SK-N-SH (cell line): ENCODE results near the gene PAPPA2. TPM values are rescaled to one million over a fixed set of nuclear protein-coding genes. Genes with fewer than 3 reads are reported as not detected.

Experiments
- CTCF ChIA-PET: fragments of 300-600, 350-600 bp; formaldehyde crosslinking; extraction: SDS; loops from one replicate; lab custom pipeline; 2021; lab: Yijun Ruan, JAX
- POLR2A ChIA-PET: fragments of 350-600 bp; sonication (Branson Sonifier 250); formaldehyde crosslinking; extraction: SDS; loops from one replicate; lab custom pipeline; 2020; ENCODE audit warnings: antibody characterized with exemption, inconsistent platforms; lab: Yijun Ruan, JAX
- DNase-seq: peaks from one replicate; pipeline ENCODE4 v3.0.0; 2012
- H2AFZ ChIP-seq: fragments of 200-600 bp; sonication (generic); 2 replicates; pipeline ENCODE4 v1.8.1; 2016; ENCODE audit warnings: antibody characterized with exemption, mild to moderate bottlenecking, low read depth
- H3F3A ChIP-seq: fragments of 200-600 bp; sonication (generic); replicated peaks from 2 replicates; pipeline ENCODE3; 2016; ENCODE audit warnings: antibody characterized with exemption, mild to moderate bottlenecking; ENCODE audit not compliant: insufficient read depth
- H3K27ac ChIP-seq, 2 experiments: fragments of 200-500 bp in 1 of 2; fragments of 200-600 bp in 1 of 2; sonication (Bioruptor generic) in 1 of 2; sonication (generic), shearing (Covaris generic) in 1 of 2; 2 replicates each; pipeline versions ENCODE4 v1.5.1 to v1.6.1; 2014 to 2016; ENCODE audit warnings: low read depth in 2 of 2, inconsistent platforms in 1 of 2, low read length in 1 of 2, mild to moderate bottlenecking in 1 of 2, mixed read lengths in 1 of 2
- H3K27me3 ChIP-seq: fragments of 200-600 bp; sonication (generic), shearing (Covaris generic); 2 replicates; pipeline ENCODE4 v1.6.1; 2016; ENCODE audit warnings: mixed run types; ENCODE audit not compliant: insufficient read depth
- H3K36me3 ChIP-seq, 2 experiments: fragments of 200-500 bp in 1 of 2; fragments of 200-600 bp in 1 of 2; sonication (Bioruptor generic) in 1 of 2; sonication (generic) in 1 of 2; replicated peaks in 1 of 2; 2 replicates each; pipeline versions ENCODE3 to v1.5.1; 2014 to 2016; ENCODE audit warnings: low read length in 1 of 2, mild to moderate bottlenecking in 1 of 2; ENCODE audit not compliant: insufficient read depth in 2 of 2, control insufficient read depth in 1 of 2
- H3K4me1 ChIP-seq, 2 experiments: fragments of 200-500 bp in 1 of 2; fragments of 200-600 bp in 1 of 2; sonication (Bioruptor generic) in 1 of 2; sonication (generic), shearing (Covaris generic) in 1 of 2; 2 replicates each; pipeline versions ENCODE4 v1.5.1 to v1.6.1; 2014 to 2016; ENCODE audit warnings: low read depth in 1 of 2, low read length in 1 of 2, mixed run types in 1 of 2; ENCODE audit not compliant: insufficient read depth in 2 of 2, control insufficient read depth in 1 of 2
- H3K4me2 ChIP-seq: fragments of 200-600 bp; sonication (generic), shearing (Covaris generic); 2 replicates; pipeline ENCODE4 v1.6.1; 2017; ENCODE audit warnings: mixed run types
- H3K4me3 ChIP-seq, 2 experiments: fragments of 200-500 bp in 1 of 2; fragments of 200-600 bp in 1 of 2; sonication (Bioruptor generic) in 1 of 2; sonication (generic), shearing (Covaris generic) in 1 of 2; 2 replicates each; pipeline versions ENCODE4 v1.5.1 to v1.8.1; 2014 to 2016; ENCODE audit warnings: low read depth in 2 of 2, inconsistent platforms in 1 of 2, low read length in 1 of 2, mild to moderate bottlenecking in 1 of 2, mixed read lengths in 1 of 2, moderate library complexity in 1 of 2
- H3K79me2 ChIP-seq: fragments of 200-600 bp; sonication (generic); 2 replicates; pipeline ENCODE4 v1.8.1; 2017; ENCODE audit warnings: mild to moderate bottlenecking; ENCODE audit not compliant: insufficient read depth
- H3K9ac ChIP-seq: fragments of 200-600 bp; sonication (generic); 2 replicates; pipeline ENCODE4 v1.6.1; 2017; ENCODE audit warnings: mixed run types
- H3K9me2 ChIP-seq: fragments of 200-600 bp; sonication (generic); 2 replicates; pipeline ENCODE4 v1.6.1; 2017; ENCODE audit warnings: mixed run types
- H3K9me3 ChIP-seq: fragments of 200-600 bp; sonication (generic); 2 replicates; pipeline ENCODE4 v1.6.1; 2017; ENCODE audit warnings: mixed run types, mild to moderate bottlenecking, moderate library complexity
- H4K20me1 ChIP-seq: fragments of 200-600 bp; sonication (generic); 2 replicates; pipeline ENCODE4 v1.6.1; 2017; ENCODE audit warnings: mild to moderate bottlenecking, mixed run types; ENCODE audit not compliant: insufficient read depth
- CTCF ChIP-seq: fragments of 200-600 bp; sonication (generic); IDR thresholded peaks from 2 replicates; pipeline ENCODE4 v1.6.1; 2017; ENCODE audit warnings: antibody characterized with exemption, mild to moderate bottlenecking, moderate library complexity
- FOXM1 ChIP-seq: IDR thresholded peaks from 2 replicates; pipeline ENCODE4 v1.4.0; 2012; ENCODE audit warnings: low read depth, mild to moderate bottlenecking
- GATA2 ChIP-seq: sonication (generic); formaldehyde crosslinking; IDR thresholded peaks from 2 replicates; pipeline ENCODE4 v1.5.0; 2020; ENCODE audit warnings: mild to moderate bottlenecking, missing genetic modification reagents
- JUND ChIP-seq: IDR thresholded peaks from 2 replicates; pipeline ENCODE4 v1.4.0; 2012
- MAX ChIP-seq: IDR thresholded peaks from 2 replicates; pipeline ENCODE4 v1.4.0; 2012; ENCODE audit warnings: low read depth
- NRF1 ChIP-seq: IDR thresholded peaks from 2 replicates; pipeline ENCODE4 v1.6.1; 2012; ENCODE audit warnings: low read depth, mild to moderate bottlenecking, low read length
- PBX3 ChIP-seq: IDR thresholded peaks from 2 replicates; pipeline ENCODE4; 2012
- SMC3 ChIP-seq: IDR thresholded peaks from 2 replicates; pipeline ENCODE4 v1.6.1; 2012; ENCODE audit warnings: low read depth, low read length, improper control_type of control experiment
- TAF1 ChIP-seq: IDR thresholded peaks from 2 replicates; pipeline ENCODE4 v1.6.1; 2012; ENCODE audit warnings: low read depth, mild to moderate bottlenecking, low read length, moderate library complexity, borderline replicate concordance
- TCF12 ChIP-seq: IDR thresholded peaks from 2 replicates; pipeline ENCODE4 v1.4.0; 2012
- USF1 ChIP-seq: IDR thresholded peaks from 2 replicates; pipeline ENCODE4 v1.4.0; 2012; ENCODE audit warnings: low read depth, borderline replicate concordance
- ZBTB33 ChIP-seq: IDR thresholded peaks from 2 replicates; pipeline ENCODE4 v1.4.0; 2012; ENCODE audit warnings: low read depth, borderline replicate concordance
- WGBS: methylation state at CpG from one replicate; pipeline ENCODE4 v1.1.6; 2017; ENCODE audit warnings: low lambda C conversion rate; 5-methylcytosine and 5-hydroxymethylcytosine counted together
- polyA plus RNA-seq, 3 experiments: library from polyadenylated mRNA; depleted of rRNA; stranded (reverse); fragments of >200 nt; gene quantifications; 2 replicates each; pipeline ENCODE4 v1.2.3, GENCODE V29; 2012

The PAPPA2 gene
- polyA plus RNA-seq, 1 of the 3 experiments (the other 2 are of a cell fraction), result 0.02 TPM

- TF ChIP-seq USF1 (no peak), GATA2 (CRISPR knock-in tag) (no peak), PBX3 (no peak), TAF1 (no peak), JUND (no peak)
These were observed 105.2 kb downstream of the PAPPA2 start (continued) for GRCh38 chr1:176568185-176568584.

- Histone ChIP-seq H3K4me2 (no peak overlapping the region), H3K79me2 (no peaks in the 10 kb centered on the region), H3K27ac (no peak overlapping the region), H2AFZ (no peak overlapping the region), H3K9ac (no peak overlapping the region), H3K9me2 (no peaks in the 10 kb centered on the region), H3K27me3 (no peaks in the 10 kb centered on the region), H3K4me3 (no peak overlapping the region), H4K20me1 (no peaks in the 10 kb centered on the region), H3K9me3 (no peaks in the 10 kb centered on the region), H3F3A (no peaks in the 10 kb centered on the region), H3K36me3 (no peaks in the 10 kb centered on the region), H3K4me1 (peaks cover 0 to 2% of the 10 kb centered on the region in 2 experiments; a peak in 1 of 4 replicates)
- ChIA-PET POLR2A (no interaction called here), CTCF (interaction anchor here (0.6 to 2.9 kb wide), 3 partner anchors 15 to 117 kb away, joined by 3 to 9 read pairs (median 3); no protein-coding TSS in a partner anchor)
- 29% methylated on average over 2 of the region's 2 CpGs for WGBS
- no peak for DNase-seq
- no peak for TF ChIP-seq FOXM1
- TF ChIP-seq CTCF, result no peak
These were observed 111.8 kb downstream of the PAPPA2 start for GRCh38 chr1:176574756-176575155.

GRCh38 chr1:176575991-176576390, 113.0 kb downstream of the PAPPA2 start:
- Histone ChIP-seq H3K9me3 (no peaks in the 10 kb centered on the region), H3K27me3 (no peaks in the 10 kb centered on the region), H2AFZ (no peak overlapping the region), H3K79me2 (no peaks in the 10 kb centered on the region), H3K27ac (no peak overlapping the region), H3F3A (no peaks in the 10 kb centered on the region), H3K4me2 (no peak overlapping the region), H3K4me1 (peaks cover 0 to 2% of the 10 kb centered on the region in 2 experiments; a peak in 1 of 4 replicates), H3K9me2 (no peaks in the 10 kb centered on the region), H3K9ac (no peak overlapping the region), H3K36me3 (no peaks in the 10 kb centered on the region), H3K4me3 (no peak overlapping the region), H4K20me1 (no peaks in the 10 kb centered on the region)
- no peak for DNase-seq
- 3% methylated on average over 1 of the region's 1 CpG for WGBS
- no peak for TF ChIP-seq USF1
- no peak for TF ChIP-seq TCF12
- no peak for TF ChIP-seq MAX
- TF ChIP-seq SMC3, result no peak
- no peak for TF ChIP-seq ZBTB33
- no peak for TF ChIP-seq NRF1
- POLR2A ChIA-PET, result no interaction called here
- CTCF ChIA-PET, result interaction anchor here (0.6 kb wide), 1 partner anchor 540 kb away, joined by 3 read pairs; no protein-coding TSS in a partner anchor
